Jurkat, Clone E6-1 (cell line): Measurements from ENCODE around the gene COL5A1.

Experiments
- DNase-seq: peaks from one replicate; pipeline ENCODE4 v3.0.0-alpha.2; 2011; ENCODE audit warnings: low read depth, low spot score
- H3K4me3 ChIP-seq: 2 replicates; pipeline ENCODE4 v1.5.1; 2011; ENCODE audit warnings: mild to moderate bottlenecking, low read length, control low read depth, moderate library complexity

The COL5A1 gene

DNA sequence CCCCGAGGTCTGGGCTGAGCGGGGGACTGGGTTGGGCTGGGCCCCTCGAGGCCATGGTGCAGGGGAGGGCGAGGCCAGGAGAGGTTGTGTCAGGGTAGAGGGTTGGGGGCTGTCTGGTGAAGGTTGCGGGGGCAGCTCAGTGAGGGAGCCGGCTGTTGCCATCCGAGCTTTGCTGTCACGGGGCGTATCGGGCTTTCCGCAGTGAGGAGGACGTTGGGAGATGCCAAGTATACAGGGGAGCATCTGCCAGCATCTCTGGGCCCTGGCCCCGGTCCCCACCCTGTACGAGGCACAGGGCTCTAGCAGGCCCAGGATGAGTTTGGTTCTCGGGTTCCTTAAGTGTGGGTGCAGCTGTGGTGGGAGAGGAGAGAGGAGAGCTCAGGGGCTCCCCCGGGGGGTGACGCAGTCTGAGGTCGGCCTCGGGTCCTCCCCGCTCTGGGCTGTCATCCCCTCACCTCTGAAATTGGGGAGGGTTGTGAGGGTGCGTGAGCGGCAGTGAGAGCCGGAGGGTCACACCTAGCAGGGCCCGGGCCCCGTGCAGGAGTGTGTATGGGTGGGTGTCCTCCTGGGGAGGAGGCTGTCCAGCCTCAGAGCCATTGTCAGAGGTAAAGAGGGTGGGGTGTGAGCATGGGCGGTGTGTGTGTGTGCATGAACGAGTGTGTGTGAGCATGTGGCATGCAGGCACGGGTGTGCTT, 87.3 kb downstream of the COL5A1 start:
- H3K4me3 ChIP-seq, result no peak overlapping the region
- no peak for DNase-seq

GRCh38 chr9:134730011-134730760, 88.6 kb downstream of the COL5A1 start:
- H3K4me3 ChIP-seq, result no peak overlapping the region
- no peak for DNase-seq

DNA sequence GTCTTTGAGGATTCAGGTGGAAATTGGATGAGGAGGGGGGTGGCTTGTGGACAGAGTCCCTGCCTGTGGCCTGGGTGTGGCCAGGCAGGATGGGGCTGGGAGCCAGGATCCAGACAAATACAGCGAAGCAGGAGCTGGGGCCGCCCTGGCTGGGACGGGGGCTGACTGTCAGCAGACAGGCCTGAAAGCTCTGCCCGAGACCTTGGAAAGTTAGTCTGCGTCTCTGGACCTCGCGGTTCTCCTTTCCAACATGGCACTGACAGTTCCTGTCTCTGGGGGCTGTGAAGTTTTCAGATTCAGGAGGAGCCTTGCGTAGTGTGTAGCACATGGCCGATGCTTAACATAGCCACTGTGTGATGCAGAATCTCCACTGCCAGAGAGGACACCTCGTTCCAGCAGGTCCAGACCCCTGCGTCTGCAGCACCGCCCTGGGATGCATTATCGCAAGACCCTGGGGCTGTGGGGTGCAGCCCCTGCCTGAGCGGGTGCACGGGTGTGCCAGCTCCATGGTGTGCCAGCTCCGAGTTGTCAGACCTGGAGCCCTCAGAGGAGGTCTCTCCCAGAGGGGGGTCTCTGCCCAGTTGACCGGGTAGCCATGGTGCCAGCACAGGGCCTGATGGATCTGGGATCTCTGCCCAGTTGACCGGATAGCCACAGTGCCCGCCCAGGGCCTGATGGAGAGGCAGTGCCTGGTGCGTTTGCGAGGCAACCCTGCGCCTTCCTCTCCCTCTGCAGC, 89.3 kb downstream of the COL5A1 start:
- no peak overlapping the region for H3K4me3 ChIP-seq
- DNase-seq, result no peak

GRCh38 chr9:134731497-134732391, 90.1 kb downstream of the COL5A1 start:
- no peak for DNase-seq
- H3K4me3 ChIP-seq, result no peak overlapping the region

GRCh38 chr9:134732392-134733110, 90.9 kb downstream of the COL5A1 start:
- no peak for DNase-seq
- H3K4me3 ChIP-seq, result no peak overlapping the region

DNA sequence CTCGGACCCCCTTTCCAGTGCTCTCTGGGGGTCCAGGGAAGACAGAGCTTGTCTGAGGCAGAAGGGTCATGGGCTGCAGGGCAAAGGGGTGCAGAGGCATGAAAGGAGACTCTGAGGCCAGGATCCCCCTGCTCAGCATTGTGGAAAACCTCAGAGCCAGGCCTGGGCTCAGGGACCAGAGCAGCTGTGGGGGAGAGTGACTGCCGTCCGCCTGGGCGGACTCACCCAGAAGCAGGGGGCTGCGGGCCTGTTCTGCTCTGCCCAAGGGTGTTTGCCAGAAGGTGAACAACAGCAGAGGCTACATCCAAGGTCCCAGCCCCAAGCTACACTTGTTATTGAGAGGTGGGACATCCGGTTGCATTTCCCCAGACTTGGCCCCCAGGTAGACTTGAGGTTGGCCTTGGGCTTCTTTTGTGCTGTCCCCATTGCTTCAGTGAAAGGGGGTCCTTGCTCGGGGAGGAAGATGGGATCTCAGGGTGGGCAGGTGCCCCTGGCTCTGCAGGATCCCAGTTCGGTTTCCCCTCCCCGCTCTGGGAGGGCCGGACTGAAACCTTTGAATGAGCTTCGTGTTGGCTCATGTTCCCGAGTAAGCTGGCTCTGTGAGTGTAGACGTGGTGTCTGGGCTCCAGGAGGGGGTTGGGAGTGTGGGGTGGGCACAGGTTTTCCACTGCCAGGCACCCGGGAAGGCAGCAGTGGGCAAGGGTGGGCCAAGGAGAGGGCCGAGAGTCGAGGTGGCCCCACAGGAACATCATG, 92.1 kb downstream of the COL5A1 start:
- no peak overlapping the region for H3K4me3 ChIP-seq
- no peak for DNase-seq

DNA sequence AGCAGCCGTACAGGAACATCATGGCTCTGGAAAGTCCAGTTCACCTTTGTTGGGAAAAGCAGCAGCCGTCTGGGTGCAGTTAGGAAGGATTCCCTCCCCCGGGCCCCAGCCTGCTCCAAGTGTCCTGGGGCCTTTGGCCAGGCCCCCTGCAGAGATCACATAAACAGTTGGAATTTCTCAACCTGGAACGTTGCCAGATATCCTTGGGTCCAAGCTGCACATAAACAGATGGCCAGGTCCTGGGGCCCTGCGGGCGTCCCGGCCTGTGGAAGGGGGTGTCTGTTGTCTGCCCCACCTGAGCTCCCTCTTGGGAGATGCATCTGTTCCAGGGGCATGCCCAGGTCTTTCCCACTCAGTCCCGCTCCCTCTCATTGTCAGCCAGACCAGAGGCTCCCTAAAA, 92.7 kb downstream of the COL5A1 start:
- H3K4me3 ChIP-seq, result no peak overlapping the region
- DNase-seq, result no peak

- H3K4me3 ChIP-seq, result no peak overlapping the region
- DNase-seq, result no peak
Measured at GRCh38 chr9:134735441-134736175, 94.0 kb downstream of the COL5A1 start.

- no peak for DNase-seq
- no peak overlapping the region for H3K4me3 ChIP-seq
Measured at GRCh38 chr9:134736791-134737497, 95.3 kb downstream of the COL5A1 start.

GRCh38 chr9:134737842-134738580, 96.4 kb downstream of the COL5A1 start:
- DNase-seq, result no peak
- no peak overlapping the region for H3K4me3 ChIP-seq

DNA sequence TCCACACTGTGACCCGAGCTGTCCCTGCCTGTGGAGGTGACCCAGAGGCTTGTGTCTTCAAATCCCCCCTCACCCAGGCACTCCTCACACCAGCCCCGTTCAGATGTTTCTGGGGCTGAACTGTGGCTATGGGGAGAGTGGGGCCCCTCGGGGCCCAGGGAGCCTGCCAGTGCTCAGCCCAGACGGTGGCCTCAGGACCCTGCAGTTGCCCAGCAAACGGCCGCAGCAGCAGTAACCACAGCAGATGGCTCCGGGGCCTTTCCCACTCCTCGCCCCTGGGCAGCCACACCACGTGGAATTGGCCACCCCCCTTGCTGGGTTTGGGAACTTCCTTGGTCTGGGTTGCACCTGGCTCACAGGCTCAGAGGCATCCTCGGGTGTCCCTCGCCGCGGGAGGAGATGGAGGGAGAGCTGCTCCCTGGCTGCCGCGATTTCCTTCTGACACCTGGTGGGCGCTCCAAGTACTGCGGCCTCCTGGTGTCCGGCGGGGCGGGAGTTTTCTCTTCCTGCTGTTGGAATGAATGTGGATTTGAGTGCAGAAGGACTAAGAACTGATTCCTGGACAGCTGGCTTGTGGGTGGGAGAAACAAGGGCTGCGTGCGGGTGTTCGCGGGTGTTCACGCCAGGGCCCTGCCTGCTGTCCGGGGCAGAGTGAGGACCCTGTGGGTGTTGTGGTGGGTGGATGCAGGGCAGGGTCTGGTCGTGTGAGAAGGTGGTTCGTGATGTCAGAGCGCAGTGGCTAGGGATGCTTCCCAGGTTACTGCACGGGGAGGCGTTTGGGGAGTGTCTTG, 97.5 kb downstream of the COL5A1 start:
- no peak for DNase-seq
- H3K4me3 ChIP-seq, result no peak overlapping the region

DNA sequence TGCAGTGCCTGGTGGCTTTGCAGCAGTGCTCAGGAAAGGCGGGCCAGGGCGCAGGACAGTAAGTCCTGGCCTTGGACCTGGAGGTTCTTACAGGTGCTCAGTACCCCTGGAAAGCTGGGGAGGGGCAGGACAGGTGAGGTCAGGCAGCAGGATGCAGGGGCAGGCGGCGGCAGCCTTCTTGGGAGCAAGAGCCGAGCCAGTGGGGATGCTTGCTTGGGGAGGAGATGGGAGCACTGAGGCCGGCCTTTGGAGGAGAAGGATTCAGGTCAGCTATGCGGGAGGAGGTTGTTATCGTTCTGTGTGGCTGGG, 98.0 kb downstream of the COL5A1 start:
- H3K4me3 ChIP-seq, result no peak overlapping the region
- no peak for DNase-seq

DNA sequence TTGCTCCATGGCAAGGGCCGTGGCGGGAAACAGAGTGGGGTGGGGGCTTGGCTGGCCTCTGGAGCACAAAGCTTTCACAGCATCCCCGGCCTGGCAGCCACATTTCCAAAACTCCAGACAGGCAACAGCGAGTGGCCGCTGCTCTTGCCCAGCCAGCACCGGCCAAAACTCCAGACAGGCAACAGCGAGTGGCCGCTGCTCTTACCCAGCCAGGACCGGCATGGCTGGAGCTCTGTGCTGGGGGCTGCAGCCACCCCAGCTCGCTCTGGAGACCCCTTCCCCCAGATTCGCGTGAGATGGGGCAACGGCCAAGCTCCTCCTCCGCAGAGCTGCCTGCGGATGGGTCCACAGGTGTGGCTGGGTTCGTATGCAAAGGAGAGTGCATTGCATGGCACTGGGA, 98.5 kb downstream of the COL5A1 start:
- H3K4me3 ChIP-seq, result no peak overlapping the region

DNA sequence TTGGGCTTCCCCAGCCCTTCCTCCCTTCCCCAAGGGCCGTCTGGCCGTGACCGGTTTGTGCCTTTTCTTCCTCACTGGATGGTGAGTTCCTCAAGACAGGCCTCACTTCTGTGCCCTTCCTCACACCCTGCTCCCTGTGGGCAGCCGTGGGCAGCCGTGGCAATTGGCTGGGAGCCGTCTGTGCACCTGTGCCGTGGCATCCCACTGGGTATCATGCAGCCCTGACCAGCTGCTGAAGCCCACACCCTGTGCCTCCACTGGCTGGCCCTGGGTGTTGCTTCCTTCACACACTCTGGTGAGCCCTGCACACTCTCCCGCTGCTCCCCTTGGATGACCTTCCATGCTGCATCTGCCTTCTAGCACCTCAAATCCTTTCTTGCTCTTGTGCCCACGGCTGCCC, 100.2 kb downstream of the COL5A1 start:
- H3K4me3 ChIP-seq, result no peak overlapping the region
- DNase-seq, result no peak

More for the DNA sequence above, 98.5 kb downstream of the COL5A1 start:
- DNase-seq, result no peak

- DNase-seq, result no peak
- no peak overlapping the region for H3K4me3 ChIP-seq
Measured at GRCh38 chr9:134742822-134743535, 101.4 kb downstream of the COL5A1 start.
